Measurements from ENCODE around the gene TRIOBP.

GRCh38 chr22:37762389-37762836, 65.6 kb downstream of the TRIOBP start:
- TF ChIP-seq CTCF (IDR thresholded peaks at IDR 0.05; ENCODE audit: extremely low read depth in 1 of 2, insufficient read depth in 1 of 2, low read depth in 1 of 2, low read length in 2 of 2), result no peak
- no peak for TF ChIP-seq MAX (IDR thresholded peaks at IDR 0.05; ENCODE audit: insufficient read depth, insufficient read length)
- TF ChIP-seq EZH2 (IDR thresholded peaks at IDR 0.05; ENCODE audit: borderline replicate concordance, low read depth, low read length, severe bottlenecking), result no peak
- no peak for TF ChIP-seq POLR2A (IDR thresholded peaks at IDR 0.05; ENCODE audit: low read depth, low read length)

Measured in endothelial cell of umbilical vein (primary cell).